PC-3 (cell line): ENCODE data around the gene TCF7L1. TPM values are rescaled to one million over a fixed set of nuclear protein-coding genes. Genes with fewer than 3 reads are reported as not detected.

Experiments
- ATAC-seq: fragments of 200-7000 bp; cut with Tn5 transposase; 2 replicates; pipeline ENCODE4 v1.9.1; 2020; ENCODE audit warnings: mild to moderate bottlenecking, moderate library complexity
- BruUV-seq: library from RNA; stranded (reverse); fragments of 400-500 nt; replicated peaks from 2 replicates; lab custom pipeline; 2021; lab: Mats Ljungman, UMichigan
- CTCF ChIA-PET: fragments of 300-600 bp; sonication (Branson Sonifier 250); formaldehyde crosslinking; loops from one replicate; lab custom pipeline; 2022; ENCODE audit warnings: antibody characterized with exemption; lab: Charles Lee
- POLR2A ChIA-PET: fragments of 300-600 bp; sonication (Branson Sonifier 250); formaldehyde crosslinking; loops from one replicate; lab custom pipeline; 2022; ENCODE audit warnings: antibody characterized with exemption; ENCODE audit not compliant: unreplicated experiment; lab: Charles Lee
- DNase-seq: peaks from one replicate; pipeline ENCODE4 v3.0.0-alpha.2; 2015
- H2AFZ ChIP-seq: fragments of 300-600 bp; sonication (generic); 2 replicates; pipeline ENCODE4 v1.6.0; 2016; ENCODE audit warnings: antibody characterized with exemption, low read length
- H3F3A ChIP-seq: fragments of 300-600 bp; sonication (generic); one replicate; pipeline ENCODE4 v1.6.0; 2017; ENCODE audit warnings: antibody characterized with exemption, low read length, control low read depth, mild to moderate bottlenecking; ENCODE audit not compliant: unreplicated experiment
- H3K27ac ChIP-seq: fragments of 300-600 bp; sonication (generic); 2 replicates; pipeline ENCODE4 v1.5.1; 2016; ENCODE audit warnings: mild to moderate bottlenecking, low read length
- H3K27me3 ChIP-seq: fragments of 300-600 bp; sonication (generic); 2 replicates; pipeline ENCODE4 v1.6.1; 2016; ENCODE audit warnings: low read length, mixed read lengths
- H3K36me3 ChIP-seq: fragments of 300-600 bp; sonication (generic); 2 replicates; pipeline ENCODE4 v1.6.1; 2016; ENCODE audit warnings: low read depth, mixed run types, low read length, mixed read lengths
- H3K4me1 ChIP-seq: fragments of 300-600 bp; sonication (generic); 2 replicates; pipeline ENCODE4 v1.5.1; 2016; ENCODE audit warnings: low read length; ENCODE audit not compliant: insufficient read depth
- H3K4me2 ChIP-seq: fragments of 300-600 bp; sonication (generic); 2 replicates; pipeline ENCODE4 v1.6.0; 2016; ENCODE audit warnings: low read length
- H3K4me3 ChIP-seq: fragments of 300-600 bp; sonication (generic); 2 replicates; pipeline ENCODE4 v1.5.1; 2016; ENCODE audit warnings: mild to moderate bottlenecking, low read length, mixed read lengths
- H3K79me2 ChIP-seq: fragments of 300-600 bp; sonication (generic); 2 replicates; pipeline ENCODE4 v1.6.1; 2017; ENCODE audit warnings: low read length, mixed read lengths
- H3K9ac ChIP-seq: fragments of 300-600 bp; sonication (generic); 2 replicates; pipeline ENCODE4 v1.6.0; 2016; ENCODE audit warnings: mild to moderate bottlenecking, low read length
- H3K9me2 ChIP-seq: fragments of 300-600 bp; sonication (generic); replicated peaks from 2 replicates; pipeline ENCODE4 v1.6.1; 2016; ENCODE audit warnings: mixed run types, low read length, mixed read lengths
- H3K9me3 ChIP-seq: fragments of 300-600 bp; sonication (generic); 2 replicates; pipeline ENCODE4 v1.6.1; 2016; ENCODE audit warnings: low read length, mixed read lengths
- H4K20me1 ChIP-seq: fragments of 300-600 bp; sonication (generic); 2 replicates; pipeline ENCODE4 v1.6.1; 2016; ENCODE audit warnings: low read length, mixed read lengths
- EZH2 ChIP-seq: fragments of 300-600 bp; sonication (generic); IDR thresholded peaks from one replicate; pipeline ENCODE4 v1.6.1; 2017; ENCODE audit warnings: antibody characterized with exemption, mild to moderate bottlenecking, low read length; ENCODE audit not compliant: unreplicated experiment
- EZH2phosphoT487 ChIP-seq: fragments of 300-600 bp; sonication (generic); IDR thresholded peaks from 2 replicates; pipeline ENCODE4 v1.6.1; 2018; ENCODE audit warnings: mild to moderate bottlenecking, antibody characterized with exemption, low read length, borderline replicate concordance
- intact Hi-C: fragments of 100-400 bp; cut with micrococcal nuclease; formaldehyde crosslinking; loops from 2 replicates; pipeline ENCODE4 v1.9.0; 2023
- total RNA-seq: library from RNA; depleted of rRNA; stranded (reverse); fragments of >200 nt; gene quantifications from 2 replicates; pipeline ENCODE4 v1.2.3, GENCODE V29; 2014
- TF ChIP-seq, protein P1 (sequence below): fragments of 300-600 bp; sonication (generic); conservative IDR thresholded peaks from 2 replicates; pipeline ENCODE4 v1.5.1; 2017; ENCODE audit warnings: antibody characterized with exemption, low read depth, mild to moderate bottlenecking, low read length

TCF7L1 gene
- total RNA-seq, 1 experiment from 2014 or later = 1.8 TPM

DNA sequence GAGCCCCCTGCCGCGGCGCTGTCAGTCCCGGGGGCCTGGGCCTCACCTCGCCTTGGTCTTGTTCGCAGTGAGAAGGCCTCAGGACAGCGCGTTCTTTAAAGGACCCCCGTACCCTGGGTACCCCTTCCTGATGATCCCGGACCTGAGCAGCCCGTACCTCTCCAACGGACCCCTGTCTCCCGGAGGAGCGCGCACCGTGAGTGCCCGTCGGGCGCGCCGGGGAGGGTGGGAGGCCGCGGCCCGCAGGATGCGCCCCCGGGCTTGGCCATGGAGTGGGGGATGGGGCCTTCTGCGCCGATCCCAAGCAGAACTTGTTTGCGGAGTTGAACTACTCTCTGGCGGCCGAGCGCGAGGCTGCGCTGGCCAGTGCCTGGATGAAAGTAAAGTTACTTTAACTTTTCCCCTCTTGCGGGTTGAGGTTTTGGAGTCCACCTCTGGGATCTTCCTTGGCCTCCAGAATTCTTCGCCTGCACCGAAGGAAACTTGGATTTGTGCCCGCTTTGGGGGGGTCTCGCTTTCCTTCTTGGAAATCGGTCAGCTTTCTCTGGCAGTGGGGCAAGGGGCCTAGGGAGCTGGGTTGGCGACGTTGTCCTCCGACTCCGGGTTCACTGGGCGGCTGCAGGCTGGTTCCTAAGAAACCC lies 1.2 kb downstream of the TCF7L1 start:
- ATAC-seq = peak; percentile 5; the same call in 1 of the 2 replicates
- no peaks in the 10 kb centered on the region for H3K9me3 ChIP-seq

DNA sequence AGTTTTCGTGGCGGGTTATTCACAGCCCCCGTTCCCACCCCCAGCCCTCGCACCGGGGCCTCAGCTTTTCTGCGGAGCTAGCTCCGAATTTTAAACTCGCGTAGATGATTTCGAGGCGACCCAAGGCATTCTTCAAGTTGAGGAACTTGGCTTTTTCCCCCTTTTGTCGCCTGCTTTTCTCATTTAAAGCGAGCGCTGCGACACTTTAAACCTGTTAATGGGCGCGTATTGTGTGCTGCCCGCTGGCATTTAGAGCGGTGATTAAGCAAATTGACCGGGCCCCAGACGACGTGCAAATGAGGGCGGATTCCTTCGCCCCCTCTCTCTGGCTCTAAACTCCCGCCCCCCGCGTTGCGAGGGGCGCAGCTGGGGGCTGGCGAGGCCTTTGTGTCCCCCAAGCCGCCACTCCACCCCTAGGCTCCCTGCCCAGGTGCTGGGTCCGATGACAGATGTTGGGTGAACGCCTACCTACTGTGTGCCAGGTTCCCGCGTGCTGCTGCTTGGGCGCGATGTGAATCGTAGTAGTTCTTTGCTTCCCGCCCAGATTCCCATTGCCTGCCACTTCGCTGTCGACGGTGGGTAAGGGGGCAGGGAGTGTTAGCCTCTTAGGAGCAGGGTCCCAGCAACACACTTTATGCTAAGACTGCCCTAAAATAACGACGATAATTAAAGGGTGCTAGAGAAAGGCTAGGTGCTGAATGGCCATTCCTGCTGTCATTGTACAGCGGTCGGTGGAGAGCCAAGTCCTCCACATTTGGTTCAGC lies 1.9 kb downstream of the TCF7L1 start:
- Histone ChIP-seq H3K4me2 (peak overlapping the region; percentile 92), H3K27me3 (no peaks in the 10 kb centered on the region), H3K4me1 (peaks cover 3% of the 10 kb centered on the region; the same call in 1 of the 2 replicates), H3K9me3 (no peaks in the 10 kb centered on the region), H4K20me1 (no peaks in the 10 kb centered on the region), H3K9ac (no peak overlapping the region), H3K27ac (no peak overlapping the region), H2AFZ (no peak overlapping the region), H3F3A (no peaks in the 10 kb centered on the region), H3K4me3 (peak overlapping the region; percentile 81; the same call in 1 of the 2 replicates), H3K79me2 (no peaks in the 10 kb centered on the region), H3K9me2 (no peaks in the 10 kb centered on the region), H3K36me3 (no peaks in the 10 kb centered on the region)
- ChIA-PET POLR2A (no interaction called here), CTCF (no interaction called here)
- DNase-seq = no peak
- no TSS peak for BruUV-seq
- ATAC-seq = no peak
- TF ChIP-seq, protein P1, sequence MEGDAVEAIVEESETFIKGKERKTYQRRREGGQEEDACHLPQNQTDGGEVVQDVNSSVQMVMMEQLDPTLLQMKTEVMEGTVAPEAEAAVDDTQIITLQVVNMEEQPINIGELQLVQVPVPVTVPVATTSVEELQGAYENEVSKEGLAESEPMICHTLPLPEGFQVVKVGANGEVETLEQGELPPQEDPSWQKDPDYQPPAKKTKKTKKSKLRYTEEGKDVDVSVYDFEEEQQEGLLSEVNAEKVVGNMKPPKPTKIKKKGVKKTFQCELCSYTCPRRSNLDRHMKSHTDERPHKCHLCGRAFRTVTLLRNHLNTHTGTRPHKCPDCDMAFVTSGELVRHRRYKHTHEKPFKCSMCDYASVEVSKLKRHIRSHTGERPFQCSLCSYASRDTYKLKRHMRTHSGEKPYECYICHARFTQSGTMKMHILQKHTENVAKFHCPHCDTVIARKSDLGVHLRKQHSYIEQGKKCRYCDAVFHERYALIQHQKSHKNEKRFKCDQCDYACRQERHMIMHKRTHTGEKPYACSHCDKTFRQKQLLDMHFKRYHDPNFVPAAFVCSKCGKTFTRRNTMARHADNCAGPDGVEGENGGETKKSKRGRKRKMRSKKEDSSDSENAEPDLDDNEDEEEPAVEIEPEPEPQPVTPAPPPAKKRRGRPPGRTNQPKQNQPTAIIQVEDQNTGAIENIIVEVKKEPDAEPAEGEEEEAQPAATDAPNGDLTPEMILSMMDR = no peak
- TF ChIP-seq EZH2 (no peak), EZH2phosphoT487 (no peak)
- intact Hi-C loops = loop anchor here (5.0 kb wide), 1 partner anchor 42 kb away; no protein-coding TSS in a partner anchor

More for the DNA sequence above, 1.2 kb downstream of the TCF7L1 start:
- no peaks in the 10 kb centered on the region for H3F3A ChIP-seq
- ChIA-PET CTCF (interaction anchor here (0.6 to 1.0 kb wide), 2 partner anchors 79 to 117 kb away, joined by 3 read pairs; no protein-coding TSS in a partner anchor), POLR2A (interaction anchor here (1.0 kb wide), 1 partner anchor 160 kb away, joined by 3 read pairs; no protein-coding TSS in a partner anchor)
- intact Hi-C loops = loop anchor here (5.0 kb wide), 1 partner anchor 43 kb away; no protein-coding TSS in a partner anchor
- H3K27ac ChIP-seq = no peak overlapping the region
- DNase-seq = peak; percentile 28
- TF ChIP-seq EZH2phosphoT487 (no peak), EZH2 (no peak)
- TF ChIP-seq, protein P1 = no peak
- peak overlapping the region; percentile 81 for H3K4me3 ChIP-seq
- H3K4me1 ChIP-seq = peaks cover 3% of the 10 kb centered on the region; the same call in 1 of the 2 replicates
- H3K27me3 ChIP-seq = no peaks in the 10 kb centered on the region
- H3K9me2 ChIP-seq = no peaks in the 10 kb centered on the region
- H2AFZ ChIP-seq = peak overlapping the region; percentile 84
- no peaks in the 10 kb centered on the region for H4K20me1 ChIP-seq
- peak overlapping the region; percentile 30; the same call in 1 of the 2 replicates for H3K9ac ChIP-seq
- H3K79me2 ChIP-seq = no peaks in the 10 kb centered on the region
- BruUV-seq = no TSS peak
- H3K4me2 ChIP-seq = peak overlapping the region; percentile 92
- H3K36me3 ChIP-seq = no peaks in the 10 kb centered on the region
